Cardiac muscle cell (in vitro differentiated cells and primary cell): ENCODE results near the gene ATAD5. TPM values are rescaled to one million over a fixed set of nuclear protein-coding genes. Genes with fewer than 3 reads are reported as not detected.
"Not testable (repeated sequence)": the region's sequence is repeated elsewhere in the genome, so short reads cannot be mapped to it uniquely, and the experiment has no call there.

ENCODE experiments used
- DNase-seq, 2 donors: peaks; one replicate each; pipeline versions ENCODE4 v3.0.0 to v3.0.0-alpha.2; 2010 to 2017; ENCODE audit warnings: low read depth in 1 of 2, low spot score in 1 of 2
- H3K27ac ChIP-seq: fragments of 200-600 bp; sonication (generic); 2 replicates; pipeline ENCODE4 v1.5.1; 2016
- H3K27me3 ChIP-seq: fragments of 200-600 bp; sonication (generic); 2 replicates; pipeline ENCODE4 v1.6.0; 2016; ENCODE audit warnings: control low read depth
- H3K36me3 ChIP-seq: fragments of 200-600 bp; sonication (generic); 2 replicates; pipeline ENCODE4 v1.5.1; 2016; ENCODE audit warnings: control low read depth
- H3K4me1 ChIP-seq: fragments of 200-600 bp; sonication (generic); 2 replicates; pipeline ENCODE4 v1.8.1; 2017; ENCODE audit warnings: low read depth, mild to moderate bottlenecking, mixed run types
- H3K4me3 ChIP-seq: fragments of 200-600 bp; sonication (generic); 2 replicates; pipeline ENCODE4 v1.5.1; 2016; ENCODE audit warnings: mild to moderate bottlenecking
- H3K9me3 ChIP-seq: fragments of 200-600 bp; sonication (generic); 2 replicates; pipeline ENCODE4 v1.5.1; 2017; ENCODE audit warnings: low read depth, mild to moderate bottlenecking, control low read depth
- polyA plus RNA-seq: library from polyadenylated mRNA; unstranded; fragments of >200 nt; fragmentation: Nextera tagmentation; extraction: Ambion mirVana; gene quantifications from 2 replicates; pipeline ENCODE4 v1.2.1, GENCODE V29; 2016
- total RNA-seq: library from RNA; depleted of rRNA; stranded (reverse); fragments of >200 nt; gene quantifications from 2 replicates; pipeline ENCODE4 v1.2.3, GENCODE V29; 2016
- TF ChIP-seq, protein P1 (sequence below): IDR thresholded peaks from 2 replicates; pipeline ENCODE4 v1.5.1; 2012; ENCODE audit warnings: low read depth, mild to moderate bottlenecking, low read length

ATAD5 gene
- total and polyA plus RNA-seq, 2 experiments from 2014 or later, result 4.1 to 6.3 TPM

DNA sequence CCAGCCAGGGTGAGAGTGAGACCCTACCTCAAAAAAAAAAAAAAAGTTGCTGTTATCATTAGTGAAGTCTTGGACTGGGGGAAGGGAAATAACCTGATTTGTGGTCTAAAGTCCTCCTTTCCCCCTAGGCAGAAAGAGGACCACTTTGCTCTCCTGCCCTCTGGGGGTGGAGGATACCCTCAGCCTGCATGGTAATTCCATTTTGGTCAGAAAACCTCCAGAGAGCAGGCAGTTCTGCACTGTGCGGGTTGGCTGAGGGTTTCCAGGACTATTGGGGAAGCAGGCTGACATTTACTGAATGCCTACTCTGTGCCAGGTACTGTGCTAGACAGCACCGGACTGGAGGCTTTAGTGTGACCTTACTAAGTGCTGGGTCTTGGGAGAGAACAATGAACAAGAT is 92.6 kb downstream of the ATAD5 start:
- Histone ChIP-seq H3K4me1 (no peaks in the 10 kb centered on the region), H3K36me3 (no peaks in the 10 kb centered on the region), H3K27ac (no peak overlapping the region), H3K4me3 (no peak overlapping the region), H3K9me3 (no peaks in the 10 kb centered on the region), H3K27me3 (peaks cover 63% of the 10 kb centered on the region)
- DNase-seq, result no peak
- TF ChIP-seq, protein P1, sequence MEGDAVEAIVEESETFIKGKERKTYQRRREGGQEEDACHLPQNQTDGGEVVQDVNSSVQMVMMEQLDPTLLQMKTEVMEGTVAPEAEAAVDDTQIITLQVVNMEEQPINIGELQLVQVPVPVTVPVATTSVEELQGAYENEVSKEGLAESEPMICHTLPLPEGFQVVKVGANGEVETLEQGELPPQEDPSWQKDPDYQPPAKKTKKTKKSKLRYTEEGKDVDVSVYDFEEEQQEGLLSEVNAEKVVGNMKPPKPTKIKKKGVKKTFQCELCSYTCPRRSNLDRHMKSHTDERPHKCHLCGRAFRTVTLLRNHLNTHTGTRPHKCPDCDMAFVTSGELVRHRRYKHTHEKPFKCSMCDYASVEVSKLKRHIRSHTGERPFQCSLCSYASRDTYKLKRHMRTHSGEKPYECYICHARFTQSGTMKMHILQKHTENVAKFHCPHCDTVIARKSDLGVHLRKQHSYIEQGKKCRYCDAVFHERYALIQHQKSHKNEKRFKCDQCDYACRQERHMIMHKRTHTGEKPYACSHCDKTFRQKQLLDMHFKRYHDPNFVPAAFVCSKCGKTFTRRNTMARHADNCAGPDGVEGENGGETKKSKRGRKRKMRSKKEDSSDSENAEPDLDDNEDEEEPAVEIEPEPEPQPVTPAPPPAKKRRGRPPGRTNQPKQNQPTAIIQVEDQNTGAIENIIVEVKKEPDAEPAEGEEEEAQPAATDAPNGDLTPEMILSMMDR, result no peak

DNA sequence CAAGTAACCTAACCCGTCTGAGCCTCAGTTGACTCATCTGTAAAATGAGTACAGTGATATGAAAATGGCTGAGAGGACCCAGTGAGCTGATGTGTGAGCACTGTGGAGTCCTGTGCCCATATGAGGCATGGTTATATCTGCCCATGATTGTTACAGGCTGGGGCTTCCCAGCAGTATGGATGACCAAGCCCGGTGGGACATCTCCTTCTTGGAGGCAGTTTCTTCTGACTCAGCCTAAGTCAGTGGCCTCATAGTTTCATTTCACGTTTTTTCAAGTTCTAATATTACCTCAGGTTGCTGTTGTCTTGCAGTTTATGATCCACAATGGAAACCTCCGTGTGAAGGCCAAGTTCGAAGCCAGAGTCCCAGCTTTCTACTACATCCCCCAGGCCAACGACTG is 94.8 kb downstream of the ATAD5 start:
- DNase-seq, result no peak
- Histone ChIP-seq H3K4me1 (no peaks in the 10 kb centered on the region), H3K4me3 (no peak overlapping the region), H3K36me3 (no peaks in the 10 kb centered on the region), H3K27me3 (peaks cover 51% of the 10 kb centered on the region), H3K9me3 (no peaks in the 10 kb centered on the region), H3K27ac (no peak overlapping the region)
- TF ChIP-seq, protein P1, result no peak

DNA sequence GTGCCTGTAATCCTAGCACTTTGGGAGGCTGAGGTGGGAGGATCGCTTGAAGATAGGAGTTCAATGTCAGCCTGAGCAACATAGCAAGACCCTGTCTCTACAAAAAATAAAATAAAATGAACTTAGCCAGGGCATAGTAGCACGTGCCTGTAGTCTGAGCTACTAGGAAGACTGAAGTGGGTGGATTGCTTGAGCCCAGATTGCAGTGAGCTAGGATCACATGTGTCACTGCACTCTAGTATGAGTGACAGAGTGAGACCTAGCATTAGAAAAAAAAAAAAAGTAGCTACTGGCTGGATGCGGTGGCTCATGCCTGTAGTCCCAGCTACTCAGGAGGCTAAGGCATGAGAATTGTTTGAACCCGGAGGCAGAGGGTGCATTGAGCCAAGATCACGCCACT is 96.0 kb downstream of the ATAD5 start:
- no peak for DNase-seq
- Histone ChIP-seq H3K9me3 (no peaks in the 10 kb centered on the region), H3K4me1 (no peaks in the 10 kb centered on the region), H3K27me3 (peaks cover 40% of the 10 kb centered on the region), H3K27ac (no peak overlapping the region), H3K4me3 (no peak overlapping the region), H3K36me3 (no peaks in the 10 kb centered on the region)
- TF ChIP-seq, protein P1, result no peak

DNA sequence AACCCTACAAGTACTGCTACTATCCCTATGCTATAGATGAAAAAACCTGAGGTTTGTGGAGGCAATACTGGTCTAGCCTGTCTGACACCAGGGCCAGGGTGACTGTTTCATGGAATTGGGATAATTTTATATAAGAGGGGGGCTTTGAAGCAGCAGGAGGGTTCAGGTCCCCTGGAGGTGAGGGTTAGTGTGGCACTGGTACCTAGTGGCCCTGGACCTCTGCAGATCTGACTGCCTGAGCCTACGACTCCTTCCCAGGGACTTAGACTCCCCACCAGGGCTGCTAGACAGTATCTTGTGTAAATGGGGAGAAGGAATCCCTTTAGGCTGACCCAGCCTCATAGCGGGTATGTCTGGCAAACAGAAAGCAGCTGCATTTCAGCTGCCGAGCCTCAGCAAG is 96.8 kb downstream of the ATAD5 start:
- no peaks in the 10 kb centered on the region for H3K36me3 ChIP-seq
- H3K27ac ChIP-seq, result no peak overlapping the region
- no peak for DNase-seq
- no peak overlapping the region for H3K4me3 ChIP-seq
- H3K4me1 ChIP-seq, result no peaks in the 10 kb centered on the region
- H3K27me3 ChIP-seq, result peaks cover 34% of the 10 kb centered on the region
- TF ChIP-seq, protein P1, result no peak
- H3K9me3 ChIP-seq, result no peaks in the 10 kb centered on the region

DNA sequence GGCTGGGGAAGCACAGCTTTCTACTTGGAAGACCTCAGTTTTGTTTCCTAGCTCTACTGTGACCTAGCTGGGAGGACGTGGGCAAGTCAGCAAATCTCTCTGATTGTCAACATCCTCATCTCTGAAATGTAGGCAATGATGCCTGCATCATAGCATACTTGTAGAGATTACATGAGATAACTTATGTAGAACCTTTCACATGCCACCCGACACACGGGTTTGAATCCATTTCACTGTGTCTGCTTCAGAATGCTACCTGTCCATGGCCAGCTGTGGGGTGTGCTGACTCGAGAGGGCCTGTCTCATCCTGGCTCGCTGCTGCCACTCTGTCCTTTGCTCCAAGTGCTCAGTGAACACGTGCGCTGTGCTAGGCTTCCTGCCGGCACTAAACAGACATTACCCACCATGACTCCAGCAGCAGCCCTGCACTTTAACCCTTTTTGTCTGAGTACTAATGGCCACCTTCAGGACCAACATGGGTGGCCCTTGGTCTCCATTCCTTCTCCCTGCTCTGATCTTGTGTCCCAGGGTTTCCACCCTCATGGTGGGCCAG is 97.4 kb downstream of the ATAD5 start:
- H3K4me3 ChIP-seq, result no peak overlapping the region
- H3K27ac ChIP-seq, result no peak overlapping the region
- no peaks in the 10 kb centered on the region for H3K9me3 ChIP-seq
- no peaks in the 10 kb centered on the region for H3K4me1 ChIP-seq
- peaks cover 28% of the 10 kb centered on the region for H3K27me3 ChIP-seq
- no peak for DNase-seq
- H3K36me3 ChIP-seq, result no peaks in the 10 kb centered on the region
- TF ChIP-seq, protein P1, result no peak

DNA sequence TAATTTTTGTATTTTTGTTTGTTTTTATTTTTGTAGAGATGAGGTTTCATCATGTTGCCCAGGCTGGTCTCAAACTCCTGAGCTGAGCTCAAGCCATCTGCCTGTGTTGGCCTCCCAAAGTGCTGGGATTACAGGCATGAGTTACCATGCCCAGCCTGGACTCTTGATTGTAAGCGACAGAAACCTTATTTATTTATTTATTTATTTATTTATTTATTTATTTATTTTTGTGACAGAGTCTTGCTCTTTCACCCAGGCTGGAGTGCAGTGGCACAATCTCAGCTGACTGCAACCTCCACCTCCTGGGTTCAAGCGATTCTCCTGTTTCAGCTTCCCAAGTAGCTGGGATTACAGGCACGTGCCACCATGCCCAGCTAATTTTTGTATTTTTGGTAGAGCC is 98.1 kb downstream of the ATAD5 start:
- not testable (repeated sequence) for H3K9me3 ChIP-seq, H3K4me3 ChIP-seq, H3K4me1 ChIP-seq, DNase-seq, H3K27ac ChIP-seq, H3K36me3 ChIP-seq
- peaks cover 21% of the 10 kb centered on the region for H3K27me3 ChIP-seq
